HepG2 (cell line): ENCODE measurements around the gene RPUSD3. TPM values are rescaled to one million over a fixed set of nuclear protein-coding genes. Genes with fewer than 3 reads are reported as not detected.
A peak's percentile ranks its signal among the peaks of the same experiment; 100 is the strongest.

Experiments used
- CHCHD3 ChIP-seq: sonication (generic); formaldehyde crosslinking; IDR thresholded peaks from 2 replicates; pipeline ENCODE4 v1.8.0; 2022; ENCODE audit warnings: mild to moderate bottlenecking, missing genetic modification reagents, moderate library complexity
- DRAP1 ChIP-seq: IDR thresholded peaks from 2 replicates; pipeline ENCODE4 v1.6.1; 2016; ENCODE audit warnings: missing genetic modification reagents, missing compliant biosample characterization
- EED ChIP-seq: sonication (generic); formaldehyde crosslinking; IDR thresholded peaks from 2 replicates; pipeline ENCODE4 v1.5.0; 2020; ENCODE audit warnings: mild to moderate bottlenecking, missing genetic modification reagents
- FOXO1 ChIP-seq: sonication (generic); formaldehyde crosslinking; IDR thresholded peaks from 2 replicates; pipeline ENCODE4 v1.4.0; 2020; ENCODE audit warnings: missing genetic modification reagents
- JUND ChIP-seq: sonication (generic); formaldehyde crosslinking; IDR thresholded peaks from 2 replicates; pipeline ENCODE4 v1.8.0; 2022; ENCODE audit warnings: mild to moderate bottlenecking, missing genetic modification reagents
- KDM2A ChIP-seq: sonication (generic); formaldehyde crosslinking; IDR thresholded peaks from 2 replicates; pipeline ENCODE4 v1.4.0; 2020; ENCODE audit warnings: low read depth, missing genetic modification reagents, borderline replicate concordance
- MAFK ChIP-seq, 2 experiments: IDR thresholded peaks in 1 of 2; conservative IDR thresholded peaks in 1 of 2; 2 replicates each; pipeline ENCODE4 v1.6.1; 2011; ENCODE audit warnings: improper control_type of control experiment in 2 of 2, low read length in 2 of 2
- PLSCR1 ChIP-seq: sonication (generic); formaldehyde crosslinking; IDR thresholded peaks from 2 replicates; pipeline ENCODE4 v1.5.0; 2020; ENCODE audit warnings: missing genetic modification reagents, mild to moderate bottlenecking, borderline replicate concordance
- PRMT3 ChIP-seq: sonication (generic); formaldehyde crosslinking; IDR thresholded peaks from 2 replicates; pipeline ENCODE4 v1.8.1; 2022; ENCODE audit warnings: low read depth, mild to moderate bottlenecking, moderate library complexity, missing genetic modification reagents, borderline replicate concordance
- RNF2 ChIP-seq: fragments of 450-650 bp; conservative IDR thresholded peaks from 2 replicates; pipeline ENCODE4 v1.6.1; 2016; ENCODE audit warnings: low read depth
- STAT5B ChIP-seq: sonication (generic); formaldehyde crosslinking; IDR thresholded peaks from 2 replicates; pipeline ENCODE4 v1.4.0; 2020; ENCODE audit warnings: missing genetic modification reagents
- TARDBP ChIP-seq: sonication (generic); formaldehyde crosslinking; IDR thresholded peaks from 2 replicates; pipeline ENCODE4 v1.8.0; 2022; ENCODE audit warnings: mild to moderate bottlenecking, missing genetic modification reagents
- ZC3H13 ChIP-seq: sonication (generic); formaldehyde crosslinking; IDR thresholded peaks from 2 replicates; pipeline ENCODE4 v1.8.1; 2023; ENCODE audit warnings: mild to moderate bottlenecking, missing genetic modification reagents, moderate library complexity
- ZNF558 ChIP-seq: sonication (generic); formaldehyde crosslinking; IDR thresholded peaks from 2 replicates; pipeline ENCODE4 v1.9.0; 2022; ENCODE audit warnings: mild to moderate bottlenecking, missing genetic modification reagents, borderline replicate concordance
- ZNF737 ChIP-seq: sonication (generic); formaldehyde crosslinking; IDR thresholded peaks from 2 replicates; pipeline ENCODE4 v1.5.0; 2020; ENCODE audit warnings: missing genetic modification reagents, mild to moderate bottlenecking, borderline replicate concordance
- ZNF75D ChIP-seq: sonication (generic); formaldehyde crosslinking; IDR thresholded peaks from 2 replicates; pipeline ENCODE4 v1.8.1; 2023; ENCODE audit warnings: missing genetic modification reagents, mild to moderate bottlenecking, borderline replicate concordance
- ZNF780A ChIP-seq: sonication (generic); formaldehyde crosslinking; IDR thresholded peaks from 2 replicates; pipeline ENCODE4 v1.8.0; 2022; ENCODE audit warnings: mild to moderate bottlenecking, missing genetic modification reagents, moderate library complexity
- polyA plus RNA-seq, 8 experiments: library from polyadenylated mRNA; depleted of rRNA in 3 of 8; stranded (reverse) in 7 of 8; unstranded in 1 of 8; fragments of >200 nt; fragmentation: Illumina TruSeq in 4 of 8; extraction: Trizol in 4 of 8; gene quantifications; 2 replicates each; pipeline versions ENCODE4 v1.2.1 to v1.2.3, GENCODE V29; 2011 to 2016; ENCODE audit warnings: low read depth in 4 of 8, missing spikeins in 1 of 8, mixed read lengths in 1 of 8; ENCODE audit not compliant: insufficient read depth in 1 of 8
- total RNA-seq, 5 experiments: library from RNA; depleted of rRNA; stranded (reverse); fragments of >200 nt; fragmentation: Illumina TruSeq; extraction: Trizol; gene quantifications; 2 replicates each; pipeline ENCODE4 v1.2.3, GENCODE V29; 2016; ENCODE audit warnings: low read depth in 1 of 5
- TF ChIP-seq, protein P1 (sequence below): sonication (generic); formaldehyde crosslinking; IDR thresholded peaks from 2 replicates; pipeline ENCODE4 v1.4.0; 2020; ENCODE audit warnings: missing genetic modification reagents
- TF ChIP-seq, protein P2 (sequence below): sonication (generic); formaldehyde crosslinking; IDR thresholded peaks from 2 replicates; pipeline ENCODE4 v1.5.1; 2020; ENCODE audit warnings: mild to moderate bottlenecking, missing genetic modification reagents, borderline replicate concordance

The RPUSD3 gene
- total and polyA plus RNA-seq, 2 of the 13 experiments (the other 11 are each of a cell fraction or from before 2014, with no cell fraction given) = 32.1 to 48.7 TPM

DNA sequence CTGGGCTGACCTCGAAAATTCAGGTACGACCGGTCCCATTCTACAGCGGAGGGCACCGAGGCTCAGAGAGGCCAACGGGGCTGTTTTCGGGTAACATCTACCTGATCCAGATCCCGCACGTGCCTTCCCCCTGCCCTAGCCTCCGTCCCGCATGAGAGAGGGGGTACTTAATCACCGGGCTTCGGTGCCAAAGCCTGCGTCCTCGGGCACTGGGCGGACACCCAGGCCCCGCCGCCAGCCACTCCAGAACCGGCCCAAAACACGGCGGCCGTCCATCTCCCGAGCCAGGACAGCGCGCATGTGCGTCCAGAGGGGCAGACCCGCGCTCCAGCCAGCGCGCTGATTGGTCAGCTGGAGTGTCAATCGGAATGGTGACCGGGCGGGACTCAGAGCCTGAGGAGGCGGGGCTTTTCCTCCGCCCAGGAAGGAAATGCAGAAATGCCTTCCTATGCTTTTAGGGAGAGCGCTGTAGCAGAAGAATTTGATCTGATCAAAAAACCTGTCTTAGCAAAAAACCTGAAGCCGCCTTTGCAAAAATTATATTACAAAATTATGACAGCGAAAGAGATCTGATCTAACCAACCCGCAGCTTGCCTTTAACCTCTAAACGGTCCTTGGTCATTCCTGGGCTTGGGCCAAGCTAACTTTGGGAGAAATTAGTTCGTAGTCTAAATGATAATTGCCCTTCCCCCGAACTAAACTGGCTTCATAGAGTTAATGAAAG, at the start of gene RPUSD3 (continued):
- TF ChIP-seq CHCHD3 (CRISPR knock-in tag) (no peak), EED (CRISPR knock-in tag) (no peak), ZC3H13 (no peak; the same call in none of the 2 replicates), JUND (no peak), KDM2A (CRISPR knock-in tag) (peak; percentile 97), TARDBP (CRISPR knock-in tag) (no peak; the same call in 1 of the 2 replicates), PLSCR1 (CRISPR knock-in tag) (no peak), DRAP1 (CRISPR knock-in tag) (peak; percentile 78), ZNF558 (CRISPR knock-in tag) (no peak), PRMT3 (no peak), RNF2 (no peak), STAT5B (no peak), MAFK (conservative IDR thresholded peaks at IDR 0.05 in 1 of 2, IDR thresholded peaks at IDR 0.05 in 1 of 2; ENCODE audit: low read length in 2 of 2) (no peak), ZNF75D (CRISPR knock-in tag) (no peak), FOXO1 (CRISPR knock-in tag) (peak; percentile 18; the same call in 1 of the 2 replicates), ZNF780A (peak; percentile 71; the same call in 1 of the 2 replicates), ZNF737 (no peak)
- TF ChIP-seq, protein P1, sequence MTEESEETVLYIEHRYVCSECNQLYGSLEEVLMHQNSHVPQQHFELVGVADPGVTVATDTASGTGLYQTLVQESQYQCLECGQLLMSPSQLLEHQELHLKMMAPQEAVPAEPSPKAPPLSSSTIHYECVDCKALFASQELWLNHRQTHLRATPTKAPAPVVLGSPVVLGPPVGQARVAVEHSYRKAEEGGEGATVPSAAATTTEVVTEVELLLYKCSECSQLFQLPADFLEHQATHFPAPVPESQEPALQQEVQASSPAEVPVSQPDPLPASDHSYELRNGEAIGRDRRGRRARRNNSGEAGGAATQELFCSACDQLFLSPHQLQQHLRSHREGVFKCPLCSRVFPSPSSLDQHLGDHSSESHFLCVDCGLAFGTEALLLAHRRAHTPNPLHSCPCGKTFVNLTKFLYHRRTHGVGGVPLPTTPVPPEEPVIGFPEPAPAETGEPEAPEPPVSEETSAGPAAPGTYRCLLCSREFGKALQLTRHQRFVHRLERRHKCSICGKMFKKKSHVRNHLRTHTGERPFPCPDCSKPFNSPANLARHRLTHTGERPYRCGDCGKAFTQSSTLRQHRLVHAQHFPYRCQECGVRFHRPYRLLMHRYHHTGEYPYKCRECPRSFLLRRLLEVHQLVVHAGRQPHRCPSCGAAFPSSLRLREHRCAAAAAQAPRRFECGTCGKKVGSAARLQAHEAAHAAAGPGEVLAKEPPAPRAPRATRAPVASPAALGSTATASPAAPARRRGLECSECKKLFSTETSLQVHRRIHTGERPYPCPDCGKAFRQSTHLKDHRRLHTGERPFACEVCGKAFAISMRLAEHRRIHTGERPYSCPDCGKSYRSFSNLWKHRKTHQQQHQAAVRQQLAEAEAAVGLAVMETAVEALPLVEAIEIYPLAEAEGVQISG (CRISPR knock-in tag) = peak; percentile 56
- TF ChIP-seq, protein P2, sequence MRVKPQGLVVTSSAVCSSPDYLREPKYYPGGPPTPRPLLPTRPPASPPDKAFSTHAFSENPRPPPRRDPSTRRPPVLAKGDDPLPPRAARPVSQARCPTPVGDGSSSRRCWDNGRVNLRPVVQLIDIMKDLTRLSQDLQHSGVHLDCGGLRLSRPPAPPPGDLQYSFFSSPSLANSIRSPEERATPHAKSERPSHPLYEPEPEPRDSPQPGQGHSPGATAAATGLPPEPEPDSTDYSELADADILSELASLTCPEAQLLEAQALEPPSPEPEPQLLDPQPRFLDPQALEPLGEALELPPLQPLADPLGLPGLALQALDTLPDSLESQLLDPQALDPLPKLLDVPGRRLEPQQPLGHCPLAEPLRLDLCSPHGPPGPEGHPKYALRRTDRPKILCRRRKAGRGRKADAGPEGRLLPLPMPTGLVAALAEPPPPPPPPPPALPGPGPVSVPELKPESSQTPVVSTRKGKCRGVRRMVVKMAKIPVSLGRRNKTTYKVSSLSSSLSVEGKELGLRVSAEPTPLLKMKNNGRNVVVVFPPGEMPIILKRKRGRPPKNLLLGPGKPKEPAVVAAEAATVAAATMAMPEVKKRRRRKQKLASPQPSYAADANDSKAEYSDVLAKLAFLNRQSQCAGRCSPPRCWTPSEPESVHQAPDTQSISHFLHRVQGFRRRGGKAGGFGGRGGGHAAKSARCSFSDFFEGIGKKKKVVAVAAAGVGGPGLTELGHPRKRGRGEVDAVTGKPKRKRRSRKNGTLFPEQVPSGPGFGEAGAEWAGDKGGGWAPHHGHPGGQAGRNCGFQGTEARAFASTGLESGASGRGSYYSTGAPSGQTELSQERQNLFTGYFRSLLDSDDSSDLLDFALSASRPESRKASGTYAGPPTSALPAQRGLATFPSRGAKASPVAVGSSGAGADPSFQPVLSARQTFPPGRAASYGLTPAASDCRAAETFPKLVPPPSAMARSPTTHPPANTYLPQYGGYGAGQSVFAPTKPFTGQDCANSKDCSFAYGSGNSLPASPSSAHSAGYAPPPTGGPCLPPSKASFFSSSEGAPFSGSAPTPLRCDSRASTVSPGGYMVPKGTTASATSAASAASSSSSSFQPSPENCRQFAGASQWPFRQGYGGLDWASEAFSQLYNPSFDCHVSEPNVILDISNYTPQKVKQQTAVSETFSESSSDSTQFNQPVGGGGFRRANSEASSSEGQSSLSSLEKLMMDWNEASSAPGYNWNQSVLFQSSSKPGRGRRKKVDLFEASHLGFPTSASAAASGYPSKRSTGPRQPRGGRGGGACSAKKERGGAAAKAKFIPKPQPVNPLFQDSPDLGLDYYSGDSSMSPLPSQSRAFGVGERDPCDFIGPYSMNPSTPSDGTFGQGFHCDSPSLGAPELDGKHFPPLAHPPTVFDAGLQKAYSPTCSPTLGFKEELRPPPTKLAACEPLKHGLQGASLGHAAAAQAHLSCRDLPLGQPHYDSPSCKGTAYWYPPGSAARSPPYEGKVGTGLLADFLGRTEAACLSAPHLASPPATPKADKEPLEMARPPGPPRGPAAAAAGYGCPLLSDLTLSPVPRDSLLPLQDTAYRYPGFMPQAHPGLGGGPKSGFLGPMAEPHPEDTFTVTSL = no peak
